GM18505 (cell line): ENCODE results near the gene AIFM2.
"Not testable (repeated sequence)": the region's sequence is repeated elsewhere in the genome, so short reads cannot be mapped to it uniquely, and the experiment has no call there.

Experiments used
- ATAC-seq: cut with Tn5 transposase; IDR thresholded peaks from one replicate; pipeline ENCODE4 v1.9.1; 2021; ENCODE audit not compliant: unreplicated experiment
- POLR2A ChIP-seq: IDR thresholded peaks from 4 replicates; pipeline ENCODE4 v1.6.1; 2011; ENCODE audit warnings: borderline replicate concordance; ENCODE audit not compliant: insufficient read depth, insufficient read length; ENCODE audit errors: extremely low read depth

The AIFM2 gene

DNA sequence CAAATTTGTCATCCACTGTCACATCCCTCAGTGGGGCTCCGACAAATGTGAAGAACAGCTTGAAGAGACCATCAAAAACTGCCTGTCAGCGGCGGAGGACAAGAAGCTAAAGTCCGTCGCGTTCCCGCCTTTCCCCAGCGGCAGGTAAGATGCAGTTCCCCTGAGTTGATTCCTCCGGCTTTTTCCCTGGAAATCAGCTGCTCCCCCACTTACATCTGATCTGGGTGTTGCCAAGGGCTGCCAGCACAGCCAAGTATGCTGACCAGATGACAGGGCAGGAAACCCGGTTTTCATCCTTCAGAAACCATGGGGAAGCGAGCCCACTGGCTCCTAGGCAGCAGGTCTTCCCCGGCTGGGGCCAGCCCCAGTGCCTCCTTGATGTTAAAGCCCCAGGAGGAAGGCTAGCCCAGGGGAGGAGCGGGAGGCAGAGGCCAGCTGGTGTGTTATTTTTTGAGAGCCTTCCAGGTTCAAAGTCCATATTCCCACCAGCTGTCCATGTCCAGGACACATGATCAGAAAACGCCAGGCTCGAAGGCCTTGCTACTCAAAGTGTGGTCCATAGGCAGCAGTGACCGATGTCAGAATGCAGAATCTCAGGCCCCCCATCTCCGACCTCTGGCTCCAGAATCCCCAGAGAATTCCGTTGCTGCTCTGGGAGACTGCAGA, 23.4 kb downstream of the AIFM2 start:
- no peak for TF ChIP-seq POLR2A

GRCh38 chr10:70106958-70107791, 25.4 kb downstream of the AIFM2 start:
- ATAC-seq, result no peak
- no peak for TF ChIP-seq POLR2A

More for the DNA sequence above, 23.4 kb downstream of the AIFM2 start:
- no peak for ATAC-seq

GRCh38 chr10:70101668-70102067, 31.0 kb downstream of the AIFM2 start:
- ATAC-seq, result no peak
- no peak for TF ChIP-seq POLR2A

DNA sequence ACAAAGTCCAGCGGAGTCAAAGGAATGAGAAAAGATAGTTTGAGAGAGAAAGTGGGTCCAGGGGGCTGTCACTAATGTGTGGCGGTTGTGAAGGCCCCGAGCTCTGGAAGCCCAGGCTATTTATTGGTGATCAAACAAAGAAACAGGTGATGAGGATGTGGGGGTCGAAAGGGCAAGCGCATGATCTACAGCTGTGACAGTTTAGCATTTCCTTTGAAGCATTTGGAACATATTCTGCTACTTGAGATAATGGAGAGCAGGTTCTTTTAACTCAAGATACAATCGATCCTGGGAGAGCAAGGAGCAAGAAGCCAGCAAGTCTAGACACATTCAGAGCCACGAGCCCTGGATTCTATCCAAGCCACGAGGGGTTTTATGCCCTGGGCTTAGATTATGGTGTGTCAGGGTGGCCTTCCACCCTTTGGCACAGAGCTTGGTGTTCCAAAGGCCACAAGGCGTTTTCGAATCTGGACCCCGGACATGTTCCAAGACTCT, 31.5 kb downstream of the AIFM2 start:
- not testable (repeated sequence) for ATAC-seq

- ATAC-seq, result no peak
- TF ChIP-seq POLR2A, result no peak
Observed at GRCh38 chr10:70098271-70098670, 34.4 kb downstream of the AIFM2 start.

DNA sequence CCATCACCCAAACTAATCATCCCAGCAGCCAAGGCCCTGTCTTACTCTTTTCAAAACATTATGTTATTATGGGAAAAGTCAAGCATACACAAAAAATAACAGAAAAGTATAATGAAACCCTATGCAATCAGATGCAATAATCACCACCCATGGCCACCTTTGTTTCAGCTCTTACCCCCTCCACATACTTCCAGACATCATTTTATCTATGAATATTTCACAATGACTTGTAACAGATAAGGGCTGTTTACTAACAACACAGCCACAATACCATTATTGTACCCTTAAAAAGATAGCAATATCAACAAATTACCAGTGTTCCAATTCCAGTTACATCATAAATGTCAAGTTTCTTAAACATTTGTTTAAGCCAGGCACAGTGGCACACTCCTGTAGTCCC, 35.2 kb downstream of the AIFM2 start:
- TF ChIP-seq POLR2A, result no peak
- ATAC-seq, result no peak

DNA sequence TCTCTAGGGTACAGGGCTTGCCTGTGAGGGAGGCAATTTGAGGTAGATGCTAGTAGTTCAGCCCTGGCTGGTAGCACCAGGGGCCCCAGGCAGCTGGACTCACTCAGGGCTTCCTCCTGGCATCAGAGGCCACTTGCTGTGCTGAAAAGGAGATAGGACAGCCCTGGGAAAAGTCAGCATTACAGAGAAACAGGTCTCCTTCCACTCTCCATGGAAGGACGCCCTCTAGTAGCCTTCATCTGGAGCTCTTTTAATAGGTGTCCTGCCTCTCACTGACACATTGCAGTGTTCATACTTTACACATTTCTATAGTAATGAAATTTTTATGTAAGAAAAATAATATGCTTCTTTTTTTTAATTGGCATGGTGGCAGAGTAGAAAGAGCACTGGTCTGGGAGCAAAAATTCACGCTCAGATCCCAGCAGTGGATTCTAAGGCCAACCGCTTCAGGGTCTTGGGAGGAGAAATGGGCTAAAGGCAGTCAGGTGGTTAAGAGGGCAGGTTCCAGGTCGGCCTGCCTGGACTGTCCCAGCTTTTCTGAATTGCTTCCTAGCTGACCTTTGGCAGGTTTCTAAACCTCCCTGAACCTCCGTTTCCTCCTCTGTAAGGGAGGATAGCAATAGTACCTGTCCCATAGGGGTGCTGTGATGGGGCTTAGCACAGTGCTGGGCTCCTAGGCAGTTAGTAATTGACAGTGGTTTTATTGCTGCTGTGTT, 35.8 kb downstream of the AIFM2 start:
- TF ChIP-seq POLR2A, result no peak

DNA sequence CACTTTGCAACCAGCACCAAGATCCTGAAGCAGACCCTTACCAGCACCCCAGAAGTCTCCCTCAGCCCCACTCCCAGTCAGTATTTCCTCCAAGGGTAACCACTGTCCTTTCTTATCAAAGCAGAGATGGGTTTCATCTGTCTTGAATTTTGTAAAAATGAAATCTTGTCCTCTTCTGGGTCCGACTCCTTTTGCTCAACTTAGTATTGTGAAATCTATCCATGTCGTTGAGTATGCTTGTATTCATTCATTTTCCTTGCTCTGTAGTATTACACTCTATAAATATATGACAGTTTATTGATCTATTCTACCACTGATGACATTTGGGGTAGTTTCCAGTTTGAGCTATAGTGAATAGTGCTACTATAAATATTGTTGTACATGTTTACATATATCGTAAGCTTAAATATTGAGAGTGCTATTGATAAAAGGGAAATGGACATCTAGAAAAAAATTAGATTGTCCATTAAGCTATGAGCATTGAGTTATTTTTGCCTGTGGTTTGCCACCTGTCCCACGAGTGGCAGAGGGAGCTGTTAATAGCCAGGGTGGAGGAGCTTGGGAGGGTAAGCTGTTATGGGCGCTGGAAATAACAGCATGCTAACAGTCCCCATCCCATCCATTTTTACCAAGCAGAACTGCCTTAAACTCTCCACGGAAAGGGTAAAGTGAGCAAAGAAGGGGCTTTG, 36.5 kb downstream of the AIFM2 start:
- no peak for ATAC-seq
- no peak for TF ChIP-seq POLR2A

More for the DNA sequence above, 35.8 kb downstream of the AIFM2 start:
- no peak for ATAC-seq

GRCh38 chr10:70094250-70094649, 38.4 kb downstream of the AIFM2 start:
- ATAC-seq, result no peak
- TF ChIP-seq POLR2A, result no peak

GRCh38 chr10:70093335-70093944, 39.2 kb downstream of the AIFM2 start:
- TF ChIP-seq POLR2A, result no peak
- ATAC-seq, result no peak

DNA sequence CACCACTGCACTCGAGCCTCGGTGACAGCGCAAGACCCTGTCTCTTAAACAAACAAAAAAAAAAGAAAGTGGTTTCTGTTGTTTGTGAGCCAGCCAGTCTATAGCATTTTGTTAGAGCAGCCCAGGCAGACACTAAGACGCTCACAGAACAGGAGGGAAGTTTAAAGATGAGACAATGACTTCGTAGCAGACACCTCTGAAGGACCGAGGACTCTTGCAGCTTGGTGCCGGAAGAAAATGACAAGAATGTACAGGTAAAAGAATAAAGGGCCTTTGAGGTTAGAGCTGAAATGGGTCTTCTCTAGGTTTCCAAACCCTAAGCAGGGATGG, 40.3 kb downstream of the AIFM2 start:
- no peak for ATAC-seq
- TF ChIP-seq POLR2A, result no peak

- no peak for ATAC-seq
- TF ChIP-seq POLR2A, result no peak
Observed at GRCh38 chr10:70090951-70091350, 41.7 kb downstream of the AIFM2 start.

- no peak for ATAC-seq
- TF ChIP-seq POLR2A, result no peak
Observed at GRCh38 chr10:70090013-70090412, 42.6 kb downstream of the AIFM2 start.
